Activated CD4-positive, alpha-beta T cell treated with anti-CD3 and anti-CD28 coated beads, Interleukin-2, amount 50 U/mL, for 1 hour (primary cell): ENCODE data around the gene ANKS6.

Experiments used
- DNase-seq: peaks from one replicate; pipeline ENCODE4 v3.0.0-alpha.2; 2020

The ANKS6 gene

DNA sequence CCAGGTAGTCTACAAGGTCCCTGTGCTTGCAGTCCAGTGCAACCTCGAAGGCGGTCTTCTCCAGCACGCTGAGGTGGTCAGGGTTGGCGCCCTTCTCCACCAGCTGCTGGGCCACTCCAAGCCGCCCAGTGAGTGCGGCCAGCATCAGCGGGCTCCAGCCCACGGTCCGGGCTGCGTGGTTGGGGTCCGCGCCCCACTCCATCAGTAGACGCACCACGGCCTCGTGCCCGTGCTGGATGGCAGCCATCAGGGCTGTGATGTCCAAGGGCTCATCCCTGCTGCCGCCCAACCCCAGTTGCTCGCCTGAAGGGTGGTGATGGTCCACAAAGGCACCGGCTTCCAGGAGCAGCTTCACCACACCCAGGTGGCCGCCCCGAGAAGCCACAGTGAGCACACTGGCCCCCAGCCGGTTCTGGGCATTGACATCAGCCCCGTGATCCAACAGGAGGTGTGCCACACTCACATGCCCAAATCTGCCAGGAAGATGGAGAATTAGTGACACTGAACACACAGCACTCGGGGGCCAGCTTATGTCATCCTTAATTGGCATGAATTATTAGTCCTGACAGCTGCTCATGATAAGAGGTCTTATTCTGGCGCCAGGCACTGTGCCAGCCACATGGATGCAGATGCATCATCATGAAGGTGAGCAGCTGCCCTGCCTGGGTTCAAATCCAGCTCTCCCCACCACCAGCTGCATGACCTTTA lies 6.1 kb downstream of the ANKS6 start:
- no peak for DNase-seq

DNA sequence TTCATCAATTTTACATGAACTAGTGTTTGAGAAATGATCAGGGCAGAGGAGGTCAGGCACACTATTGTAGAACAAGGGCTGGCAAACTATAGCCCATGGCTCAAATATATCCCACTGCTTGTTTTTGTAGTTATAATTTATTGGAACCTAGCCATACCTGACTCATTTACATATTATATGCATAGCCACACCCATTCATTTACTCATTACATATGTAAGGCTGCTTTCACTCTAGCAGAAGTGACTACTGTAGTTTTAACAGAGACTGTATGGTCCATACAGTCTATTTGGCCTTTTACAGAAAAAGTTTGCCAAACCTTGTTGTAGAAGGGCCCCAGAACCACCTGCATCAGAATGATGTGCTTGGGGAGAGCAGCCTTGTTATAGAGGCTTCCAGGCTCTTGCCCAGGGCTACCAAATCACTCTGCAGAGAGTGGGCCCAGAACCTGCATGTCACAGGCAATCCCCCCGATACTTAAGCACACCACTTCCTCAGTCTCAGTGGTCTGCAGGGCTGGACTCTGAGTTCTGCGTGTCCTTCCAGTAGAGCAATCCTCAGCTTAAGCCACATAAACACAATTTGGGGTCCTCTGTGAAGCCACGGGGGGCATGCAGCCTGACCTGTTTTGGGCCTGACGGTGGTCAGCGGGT lies 6.7 kb downstream of the ANKS6 start:
- no peak for DNase-seq

DNA sequence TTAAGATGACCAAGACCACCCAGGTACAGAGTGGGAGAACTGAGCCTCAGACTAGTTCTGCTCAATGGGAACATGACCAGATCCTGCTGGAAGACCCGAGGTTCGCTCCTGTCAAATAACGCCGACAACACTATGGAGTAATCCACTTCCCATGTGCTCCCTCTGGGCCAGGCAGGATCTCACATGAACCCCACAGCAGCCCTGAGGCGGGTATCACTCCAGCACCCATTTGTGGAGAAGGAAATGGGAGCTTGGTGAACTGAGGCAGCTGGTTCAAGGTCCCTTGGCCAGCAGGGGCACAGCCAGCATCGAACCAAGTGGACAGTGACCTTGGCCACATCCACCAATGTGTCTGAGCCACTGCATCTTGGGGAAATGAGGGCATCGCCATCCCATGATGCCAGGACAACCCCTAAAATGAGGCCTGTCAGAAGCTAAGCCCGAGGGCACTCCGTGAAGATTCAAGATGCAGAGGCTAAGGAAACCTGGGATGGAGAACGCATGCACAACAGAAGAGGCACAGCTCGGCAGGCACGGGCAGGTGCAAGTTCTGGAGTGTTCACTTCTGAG lies 8.5 kb downstream of the ANKS6 start:
- DNase-seq, result no peak

DNA sequence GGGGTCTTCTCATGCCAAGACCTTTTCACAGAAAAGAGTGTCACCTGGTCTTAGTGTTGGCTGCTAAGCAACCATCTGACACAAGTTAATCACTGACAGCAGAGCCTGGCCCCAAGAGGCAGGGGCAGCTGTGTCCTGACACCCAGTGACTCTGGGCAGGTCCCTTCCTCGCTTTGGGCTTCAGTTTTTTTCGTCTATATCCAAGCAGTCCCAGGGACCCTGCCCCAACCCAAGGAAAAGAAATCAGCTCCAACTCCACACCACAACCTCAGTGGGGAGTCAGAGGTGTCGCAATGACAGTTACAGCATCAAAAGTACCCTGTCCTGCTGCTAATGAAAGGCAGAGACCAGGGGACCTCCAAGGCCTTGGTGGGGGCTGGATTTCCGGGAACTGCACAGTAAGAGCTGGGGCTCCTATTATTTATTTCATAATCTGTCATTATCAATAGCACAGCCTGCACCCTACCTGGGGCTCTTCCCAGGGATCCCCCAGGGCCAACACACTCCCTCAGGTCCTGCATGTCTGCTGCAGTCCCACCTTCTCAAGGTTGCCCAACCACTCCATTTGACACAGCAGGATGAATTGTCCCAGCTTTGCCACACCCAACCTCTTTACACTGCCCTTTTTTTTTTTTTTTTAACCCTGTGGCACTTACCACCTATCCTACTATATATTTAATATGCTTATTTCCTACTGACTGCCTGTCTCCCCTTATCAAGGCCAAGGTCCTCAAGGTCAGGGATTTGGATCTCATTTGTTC lies 9.4 kb downstream of the ANKS6 start:
- DNase-seq, result no peak

DNA sequence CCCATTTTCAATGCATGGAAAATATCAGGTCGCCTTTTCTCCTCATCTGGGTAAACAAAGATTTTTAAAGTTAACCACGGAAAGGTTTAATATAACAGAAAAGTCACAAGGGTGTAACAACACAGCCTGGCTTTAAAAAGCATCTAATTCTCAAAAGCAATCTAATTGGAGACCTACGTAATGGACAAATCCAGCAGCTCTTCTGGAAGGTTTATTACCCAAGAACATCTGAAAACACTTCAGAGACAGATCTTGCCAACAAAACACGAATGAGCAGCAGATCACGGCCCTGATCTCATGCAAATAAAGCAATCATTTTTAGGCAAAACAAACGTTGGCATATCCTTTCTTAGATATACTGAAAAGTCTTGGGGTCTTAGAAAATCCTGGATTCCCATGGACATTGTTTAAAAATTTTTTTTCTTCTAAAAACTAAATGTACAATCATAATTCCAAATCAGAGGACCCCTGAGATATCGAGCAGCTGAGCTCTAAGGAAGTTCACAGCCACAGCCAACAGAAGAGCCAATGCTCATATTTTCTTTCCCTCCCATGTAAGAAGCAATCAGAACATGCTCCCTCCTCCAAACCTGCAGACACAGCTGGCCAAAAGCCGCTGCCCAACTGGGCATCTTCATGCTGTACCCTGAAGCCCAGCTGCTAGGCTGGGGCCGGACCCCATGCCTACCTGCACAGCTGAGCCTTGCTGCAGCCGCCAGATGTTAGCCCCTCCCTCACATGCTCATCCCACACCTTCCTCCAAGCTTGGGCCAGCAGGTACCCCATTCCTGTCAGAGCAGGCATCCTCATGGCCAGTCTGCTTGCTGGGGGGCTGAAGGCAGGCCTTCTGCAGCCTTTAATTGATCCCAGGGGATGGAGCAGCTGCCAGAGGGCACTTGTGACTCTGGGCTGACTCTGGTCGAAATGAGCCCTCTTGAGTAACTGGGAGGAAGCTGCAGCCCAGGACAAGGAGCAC lies 11.2 kb downstream of the ANKS6 start:
- DNase-seq, result no peak

DNA sequence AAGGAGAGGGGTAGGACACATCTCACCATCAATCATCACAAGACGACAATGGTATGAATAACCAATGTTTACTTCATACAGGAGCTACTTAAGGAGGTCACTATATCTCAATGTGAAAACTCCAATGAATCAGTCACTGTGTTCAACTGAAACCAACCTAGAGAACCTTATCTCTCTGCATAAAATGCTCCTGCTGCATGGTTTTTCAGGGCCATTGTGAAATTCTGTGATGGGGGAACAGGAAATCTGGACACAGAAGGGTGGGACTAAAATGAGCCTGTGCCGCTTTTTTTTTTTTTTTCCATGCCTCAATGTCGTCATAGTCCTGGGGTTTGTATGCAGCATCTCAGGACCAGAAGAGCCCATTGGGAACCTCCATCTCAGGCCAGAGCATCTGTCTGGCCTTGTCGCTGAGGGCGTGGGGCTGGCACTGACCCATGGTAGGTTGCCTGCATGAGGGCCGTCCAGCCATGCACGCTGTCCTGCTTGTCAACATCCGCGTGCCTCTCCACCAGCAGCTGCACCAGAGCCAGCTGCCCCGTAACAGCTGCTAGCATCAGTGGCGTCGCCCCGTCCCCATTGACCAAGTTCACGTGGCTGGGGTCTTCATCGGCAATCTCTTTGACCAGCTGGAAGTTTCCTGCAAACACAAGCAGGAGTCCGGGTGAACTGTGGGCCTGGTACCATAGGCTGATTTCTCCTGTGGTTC lies 12.7 kb downstream of the ANKS6 start:
- DNase-seq, result no peak

DNA sequence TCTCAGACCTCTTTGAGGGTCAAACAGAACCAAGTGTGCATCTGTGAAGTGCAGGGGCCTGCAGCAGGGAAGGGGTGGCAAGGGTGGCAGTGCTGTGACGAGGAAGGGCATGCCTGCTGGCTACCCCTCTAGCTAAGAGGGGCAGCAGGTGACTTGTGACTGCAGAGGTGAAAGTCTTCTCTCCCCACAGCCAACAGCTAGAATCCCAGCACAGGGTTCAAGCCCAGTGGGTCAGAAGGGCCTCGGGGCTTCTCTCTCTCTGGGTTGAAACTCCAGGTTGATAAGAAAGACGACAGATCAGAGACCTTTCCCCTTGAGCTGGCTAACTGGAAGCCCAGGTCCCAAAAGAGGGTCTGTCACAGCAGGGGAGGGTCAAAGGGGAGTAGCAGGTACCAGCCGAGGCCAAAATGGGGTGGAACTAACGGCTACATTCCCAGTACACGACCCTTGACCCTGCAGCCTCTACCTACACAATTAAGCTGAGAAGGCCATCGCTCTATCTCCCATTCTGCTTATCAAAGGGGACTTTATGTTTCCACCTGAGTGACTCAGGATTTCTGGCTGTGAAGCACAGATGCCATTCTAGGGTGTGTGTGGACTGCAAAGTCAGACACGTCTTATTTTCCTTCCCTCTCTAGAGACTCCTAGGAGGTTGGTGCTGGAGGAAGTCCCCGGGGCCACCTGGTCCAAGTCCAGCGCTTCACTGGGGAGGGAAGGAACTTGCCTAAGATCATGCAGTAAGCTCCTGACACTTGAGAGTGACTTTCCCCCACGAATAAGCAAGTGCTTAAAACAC lies 14.6 kb downstream of the ANKS6 start:
- DNase-seq, result no peak

DNA sequence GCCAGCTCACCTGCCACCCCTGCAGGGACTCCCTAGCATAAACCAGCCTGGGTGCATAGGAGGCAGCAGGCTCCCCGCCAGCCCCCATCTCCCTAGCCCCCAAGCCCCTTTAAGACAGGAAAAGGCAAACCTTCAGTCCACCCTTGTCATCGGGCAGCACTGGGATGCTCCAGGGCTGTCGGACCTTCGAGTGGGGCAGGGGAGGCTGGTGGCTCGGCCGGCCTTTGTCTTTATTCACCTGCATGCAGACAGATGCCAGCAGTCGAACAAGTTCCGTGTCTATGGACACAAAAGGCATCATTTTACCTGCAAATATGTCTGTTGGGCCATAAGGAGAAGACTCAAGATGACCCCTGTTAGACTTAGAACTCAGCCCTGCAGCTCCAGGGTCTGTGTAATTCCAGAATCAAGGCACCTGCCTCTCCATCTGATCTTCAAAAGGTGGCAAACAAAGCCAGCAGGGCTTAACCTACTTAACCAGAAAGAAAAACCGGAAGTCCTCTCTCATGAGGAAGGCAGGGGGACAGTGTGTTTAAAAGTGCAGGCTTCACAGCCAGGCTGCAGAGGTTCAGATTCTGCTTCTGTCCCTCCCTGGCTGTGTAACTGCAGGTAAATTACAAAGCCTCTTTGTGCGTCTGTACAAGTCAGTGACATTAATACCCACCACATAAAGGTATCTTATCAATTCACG lies 16.2 kb downstream of the ANKS6 start:
- no peak for DNase-seq

DNA sequence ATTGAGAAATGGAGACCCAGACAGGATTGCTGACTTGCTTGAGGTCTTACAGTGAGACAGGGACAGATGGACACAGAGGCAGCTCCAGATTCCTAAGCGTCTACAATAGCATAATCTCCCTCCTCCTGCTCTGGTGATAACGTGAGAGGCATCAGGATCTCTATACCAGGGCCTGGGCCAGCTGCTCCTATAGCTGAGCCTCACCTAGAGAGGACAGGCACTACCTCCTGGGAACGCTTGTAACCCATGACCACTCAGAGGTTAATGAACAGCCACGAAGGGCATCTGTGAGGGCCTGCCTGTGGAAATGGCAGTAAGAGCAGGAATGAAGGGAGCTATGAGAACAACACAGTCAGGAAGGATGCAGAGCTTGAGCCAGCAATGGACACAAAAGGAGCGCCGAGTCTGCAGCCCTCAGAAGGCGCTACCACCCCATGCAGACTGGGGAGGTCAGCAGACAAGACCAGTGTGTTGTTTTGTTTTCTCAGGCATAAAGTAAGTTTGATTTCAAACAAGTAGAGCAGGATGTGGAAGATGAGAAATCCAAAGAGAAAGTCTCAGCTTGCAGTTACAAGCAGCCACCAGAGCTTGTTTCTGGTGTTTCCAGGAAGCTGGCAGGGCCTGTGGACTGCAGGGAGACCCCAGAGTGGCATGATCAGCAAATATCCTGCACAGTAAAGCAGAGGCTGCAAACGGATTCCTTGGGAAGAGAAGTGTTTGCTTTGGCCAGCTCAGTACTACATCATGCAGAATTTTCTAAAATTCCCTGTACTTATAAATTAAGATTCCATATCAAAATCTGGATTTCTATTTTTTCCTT lies 17.4 kb downstream of the ANKS6 start:
- DNase-seq, result no peak

DNA sequence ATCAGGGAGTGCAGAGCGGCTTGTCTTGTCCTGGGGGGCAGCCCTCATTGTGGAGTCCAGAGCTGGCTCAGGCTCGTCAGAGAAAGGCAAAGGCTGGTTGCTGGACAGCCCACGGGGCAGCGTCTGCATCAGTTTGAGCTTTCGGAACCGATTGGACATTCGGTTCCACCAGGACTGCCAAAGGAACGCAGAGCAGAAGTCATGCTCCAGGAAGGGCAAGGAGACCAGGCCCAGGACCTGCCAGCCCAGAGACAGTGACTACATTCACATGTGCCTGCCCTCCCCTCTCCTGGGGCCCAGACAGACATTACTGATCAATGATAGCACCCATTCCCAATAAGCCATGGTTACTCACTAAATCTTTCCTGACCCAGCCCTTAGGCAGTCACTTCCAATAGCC lies 18.1 kb downstream of the ANKS6 start:
- no peak for DNase-seq

DNA sequence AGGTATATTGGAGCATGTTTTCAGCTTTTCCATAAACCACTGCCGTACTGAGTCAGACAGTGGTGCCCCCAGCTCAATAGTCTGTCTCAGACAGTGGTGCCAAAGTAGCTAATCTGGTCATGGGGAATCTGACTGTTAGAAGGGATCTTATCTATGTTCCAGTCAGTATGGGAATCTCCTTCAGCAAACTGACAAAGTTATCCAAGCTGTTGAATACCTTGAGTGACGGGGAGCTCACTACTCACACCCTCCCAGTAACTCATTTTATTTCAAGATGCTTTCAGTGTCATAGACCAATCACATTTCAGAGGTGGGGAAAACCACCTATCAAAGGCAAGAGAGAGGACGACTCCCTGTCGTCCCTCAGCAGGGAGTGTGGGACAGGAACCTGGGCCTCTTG lies 18.7 kb downstream of the ANKS6 start:
- no peak for DNase-seq

DNA sequence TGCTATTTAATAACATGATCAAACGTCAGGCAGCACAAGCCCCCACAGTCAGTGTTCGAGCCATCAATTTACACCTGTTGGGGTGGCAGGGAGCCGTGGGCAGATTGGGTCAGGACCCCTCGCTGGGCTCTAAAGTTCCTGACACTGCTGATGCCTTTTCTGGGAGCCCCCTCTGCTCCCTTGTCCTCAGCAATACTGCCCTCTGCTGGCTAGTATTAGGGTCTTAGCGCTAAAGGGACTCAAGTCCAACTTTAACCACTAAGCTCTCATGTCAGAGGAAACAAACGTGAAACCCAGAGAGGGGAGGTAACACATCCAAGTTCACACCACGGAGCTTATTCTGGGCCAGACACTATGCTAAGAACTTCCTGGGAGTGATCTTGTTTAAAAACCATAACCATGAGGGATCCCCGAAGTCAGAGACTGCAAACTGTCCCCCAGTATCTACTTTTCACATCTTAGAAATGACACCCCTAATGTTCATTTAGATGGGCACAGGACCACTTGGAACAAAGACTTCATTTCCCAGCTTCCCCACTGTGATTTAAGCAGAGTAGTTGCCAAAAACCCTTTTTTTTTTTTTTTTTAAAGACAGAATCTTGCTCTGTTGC lies 20.4 kb downstream of the ANKS6 start:
- DNase-seq, result no peak

DNA sequence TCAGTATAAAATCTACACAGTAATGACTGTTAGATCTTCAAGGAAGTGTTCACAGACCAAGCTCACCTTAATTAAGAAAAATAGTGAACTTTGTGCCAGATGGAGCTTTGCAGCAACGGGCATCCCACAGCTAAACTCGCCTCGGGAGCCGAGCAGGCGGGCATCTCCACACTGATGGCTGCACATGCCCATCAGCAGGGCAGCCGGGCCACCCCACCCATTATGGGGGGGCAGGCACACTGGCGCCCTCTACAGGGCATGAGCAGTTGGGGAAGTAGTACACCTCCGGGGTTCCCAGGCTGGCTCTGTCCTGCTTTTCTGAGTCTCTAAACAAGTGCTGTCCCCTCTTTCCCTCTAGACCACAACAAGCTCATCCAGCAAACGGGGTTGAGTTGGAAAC lies 21.6 kb downstream of the ANKS6 start:
- peak; percentile 27 for DNase-seq

DNA sequence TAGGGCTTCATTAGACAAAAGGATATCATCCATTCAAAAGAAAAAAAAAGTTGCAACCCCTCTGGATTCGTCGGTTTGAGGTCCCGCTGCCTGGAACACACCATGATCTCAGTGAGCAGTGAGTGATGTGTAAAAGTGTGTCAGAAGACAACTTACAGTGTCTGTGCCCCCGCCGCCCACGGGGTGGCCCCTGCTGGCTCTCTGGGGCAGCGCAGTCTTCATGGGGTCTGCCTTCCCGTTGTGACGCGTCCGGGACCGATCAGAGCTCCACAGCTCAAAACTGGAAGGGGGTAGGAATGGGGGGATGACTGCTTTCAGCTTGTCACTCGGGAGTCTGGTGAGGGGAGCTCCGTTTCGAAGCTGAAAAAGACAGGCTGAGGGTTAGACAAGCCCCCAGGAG lies 22.6 kb downstream of the ANKS6 start:
- no peak for DNase-seq

DNA sequence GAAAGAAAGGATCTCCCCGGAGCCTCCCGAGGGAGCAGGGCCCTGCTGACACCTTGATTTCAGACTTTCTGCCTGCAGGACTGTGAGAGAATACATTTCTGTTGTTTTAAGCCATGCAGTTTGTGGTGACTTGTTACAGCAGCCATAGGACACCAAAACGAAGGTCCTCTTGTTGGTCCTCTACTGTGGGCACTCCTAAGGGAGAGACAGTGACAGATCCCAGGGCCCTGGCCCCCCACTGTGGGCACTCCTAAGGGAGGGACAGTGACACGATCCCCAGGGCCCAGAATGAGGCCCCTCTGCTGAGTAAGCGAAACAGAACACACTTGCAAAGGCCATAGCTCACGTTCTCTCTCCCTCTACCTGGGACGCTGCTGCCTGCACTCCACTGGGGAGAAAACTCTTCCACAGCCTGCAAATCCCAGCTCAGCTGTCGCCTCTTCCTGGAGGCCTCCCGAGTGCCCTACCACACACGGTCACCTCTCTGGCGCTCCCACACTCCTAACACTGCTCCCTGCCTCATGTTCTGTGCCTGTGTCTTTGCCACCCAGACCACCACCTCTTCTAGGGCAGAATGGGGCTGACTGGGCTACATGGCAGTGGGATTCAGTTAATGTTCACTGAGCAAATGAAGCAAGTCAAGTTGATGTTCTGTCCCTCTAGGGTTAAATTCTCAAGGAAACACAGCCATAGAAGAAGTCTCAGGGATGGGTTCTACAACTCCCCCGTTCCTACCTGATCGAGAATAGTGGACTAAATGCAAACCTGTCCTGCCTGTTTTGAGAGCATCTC lies 23.8 kb downstream of the ANKS6 start:
- DNase-seq, result no peak

DNA sequence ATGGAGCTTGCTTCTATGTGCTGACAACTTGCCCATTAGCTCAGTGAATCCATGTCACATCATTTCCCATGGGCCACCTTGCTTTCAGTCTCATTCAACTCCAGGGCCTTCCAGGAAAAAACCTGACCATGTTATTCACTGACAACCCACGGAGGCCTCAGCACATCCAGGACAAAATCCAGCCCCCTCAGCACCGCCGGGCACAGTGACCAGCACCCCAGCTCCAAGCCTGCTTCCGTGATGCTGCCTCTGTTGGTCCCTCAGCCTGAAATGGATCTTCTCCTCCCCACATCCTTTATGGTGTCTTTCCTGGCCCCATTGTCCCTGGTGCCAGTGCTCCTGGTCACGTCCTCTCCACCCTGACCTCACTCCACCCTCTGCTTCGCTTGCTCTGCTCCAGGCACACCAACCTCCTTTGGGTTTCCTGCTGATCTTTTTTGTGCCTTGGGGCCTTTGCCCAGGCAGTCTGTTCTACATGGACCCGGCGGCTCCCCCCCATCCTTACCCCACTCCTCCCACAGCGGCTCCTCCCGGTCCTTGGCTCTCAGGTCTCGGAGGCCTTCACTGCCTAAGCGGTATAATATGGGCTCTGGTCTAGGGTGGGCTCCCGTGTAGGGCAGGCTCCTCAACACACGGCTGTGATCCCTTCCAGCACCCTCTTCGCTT lies 25.0 kb downstream of the ANKS6 start:
- no peak for DNase-seq

DNA sequence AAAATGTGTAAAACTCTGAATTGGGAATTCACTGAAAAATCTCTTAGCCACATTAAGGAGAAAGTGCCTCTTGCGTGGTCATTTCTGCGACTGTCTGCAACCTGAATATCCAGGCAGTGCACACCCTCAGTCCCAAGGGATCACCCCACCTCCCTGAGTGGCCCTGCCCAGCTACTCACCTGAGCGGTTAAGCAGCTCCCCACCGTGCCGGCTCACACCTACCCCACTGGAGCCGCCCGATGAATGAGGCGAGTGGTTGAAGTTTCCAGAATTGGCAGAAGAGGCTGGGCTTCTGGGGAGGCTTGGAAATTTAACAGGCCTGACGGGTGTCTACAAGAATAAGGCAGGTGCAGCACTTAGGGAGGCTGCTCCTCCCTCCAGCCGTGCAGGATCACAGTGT lies 25.6 kb downstream of the ANKS6 start:
- DNase-seq, result no peak

DNA sequence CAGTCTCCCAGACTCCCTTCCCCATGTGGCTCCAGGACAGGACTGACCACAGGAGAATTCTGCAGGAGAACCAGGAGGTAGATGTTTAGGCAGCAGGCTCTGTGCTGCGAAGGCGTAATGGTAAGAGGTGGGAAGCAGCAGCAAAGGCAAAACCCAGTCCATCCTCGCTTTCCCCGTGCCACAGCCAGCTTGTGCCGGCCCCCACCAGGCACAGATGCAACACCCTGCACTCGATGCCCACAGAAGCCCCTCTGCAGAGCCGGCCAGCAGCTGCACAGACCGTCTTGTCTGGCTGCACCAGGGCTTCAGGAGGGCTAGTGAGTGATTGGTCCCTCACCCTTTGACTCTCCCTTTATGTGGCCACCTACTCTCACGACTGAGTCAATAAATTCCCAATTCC lies 28.0 kb downstream of the ANKS6 start:
- DNase-seq, result no peak
